ENCODE results near the gene HSD17B10.
"Not testable (repeated sequence)": the region's sequence is repeated elsewhere in the genome, so short reads cannot be mapped to it uniquely, and the experiment has no call there.

HSD17B10 gene

DNA sequence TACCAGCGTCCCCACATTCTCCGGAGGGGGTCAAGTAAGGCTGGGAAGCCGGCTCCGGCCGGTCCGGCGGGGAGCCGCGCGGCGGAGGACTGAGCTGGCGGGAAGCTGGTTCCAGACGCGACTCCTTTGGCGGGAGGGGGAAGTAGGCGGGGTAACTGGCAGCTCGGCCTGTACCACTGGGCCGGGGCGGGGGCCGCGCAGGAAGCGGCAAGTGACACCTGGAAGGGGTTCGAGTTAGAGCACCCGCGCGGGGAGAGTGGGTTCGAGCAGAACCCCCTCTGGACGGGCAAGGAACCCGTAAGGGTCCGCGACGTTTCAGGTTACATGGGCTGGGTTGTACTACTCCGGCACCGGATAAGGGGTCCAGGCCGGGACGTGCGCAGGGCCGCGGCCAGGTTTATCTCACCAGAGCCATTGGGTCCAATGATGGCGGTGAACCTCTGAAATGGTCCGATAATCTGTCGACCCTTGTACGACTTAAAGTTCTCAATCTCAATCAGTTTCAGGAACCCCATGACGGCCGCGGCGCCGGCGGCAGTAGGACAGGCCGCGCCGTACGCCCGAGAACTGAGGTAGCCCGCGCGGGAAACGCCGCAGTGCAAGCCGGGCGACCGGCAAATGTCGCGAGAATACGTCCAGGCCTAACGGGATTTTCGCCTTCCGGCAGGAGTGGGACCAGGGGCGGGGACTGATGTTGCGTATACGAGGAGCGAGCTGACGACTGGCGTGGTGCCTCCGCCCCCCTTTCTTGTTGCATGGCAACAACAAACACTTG is 11.9 kb downstream of the HSD17B10 start, which contains the start of gene SMC1A:
SMC1A (minus strand) TSS at position 569 of the 775 bp plus-strand sequence; CDS start at position 515, 54 bp downstream.
- TF ChIP-seq, protein P1, sequence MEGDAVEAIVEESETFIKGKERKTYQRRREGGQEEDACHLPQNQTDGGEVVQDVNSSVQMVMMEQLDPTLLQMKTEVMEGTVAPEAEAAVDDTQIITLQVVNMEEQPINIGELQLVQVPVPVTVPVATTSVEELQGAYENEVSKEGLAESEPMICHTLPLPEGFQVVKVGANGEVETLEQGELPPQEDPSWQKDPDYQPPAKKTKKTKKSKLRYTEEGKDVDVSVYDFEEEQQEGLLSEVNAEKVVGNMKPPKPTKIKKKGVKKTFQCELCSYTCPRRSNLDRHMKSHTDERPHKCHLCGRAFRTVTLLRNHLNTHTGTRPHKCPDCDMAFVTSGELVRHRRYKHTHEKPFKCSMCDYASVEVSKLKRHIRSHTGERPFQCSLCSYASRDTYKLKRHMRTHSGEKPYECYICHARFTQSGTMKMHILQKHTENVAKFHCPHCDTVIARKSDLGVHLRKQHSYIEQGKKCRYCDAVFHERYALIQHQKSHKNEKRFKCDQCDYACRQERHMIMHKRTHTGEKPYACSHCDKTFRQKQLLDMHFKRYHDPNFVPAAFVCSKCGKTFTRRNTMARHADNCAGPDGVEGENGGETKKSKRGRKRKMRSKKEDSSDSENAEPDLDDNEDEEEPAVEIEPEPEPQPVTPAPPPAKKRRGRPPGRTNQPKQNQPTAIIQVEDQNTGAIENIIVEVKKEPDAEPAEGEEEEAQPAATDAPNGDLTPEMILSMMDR (IDR thresholded peaks at IDR 0.05; ENCODE audit: insufficient read depth, low read depth, low read length, missing control alignments), result no peak
- DNase-seq (ENCODE audit: low read depth), result peak; percentile 97
- peak within 1 kb of the TSS; percentile 70 for H3K4me3 ChIP-seq (ENCODE audit: low read depth, low read length)

DNA sequence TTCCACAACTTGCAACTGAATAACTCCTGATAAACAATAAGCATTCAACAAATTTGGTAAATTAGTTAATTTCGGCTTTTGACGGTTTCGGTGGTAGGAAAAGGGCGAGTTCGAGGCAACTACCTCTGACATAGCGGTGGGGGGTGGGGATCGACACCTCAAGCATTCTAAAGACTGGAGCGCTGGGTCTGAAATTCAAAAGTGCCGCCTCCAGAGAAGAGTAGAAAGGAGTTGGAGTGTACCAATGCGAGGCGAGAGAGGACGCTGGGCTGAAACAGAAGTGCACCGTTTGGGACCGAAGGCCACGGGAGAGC is 12.4 kb downstream of the HSD17B10 start:
- no peak for DNase-seq (ENCODE audit: low read depth)
- peak overlapping the region; percentile 70 for H3K4me3 ChIP-seq (ENCODE audit: low read depth, low read length)
- TF ChIP-seq, protein P1 (IDR thresholded peaks at IDR 0.05; ENCODE audit: insufficient read depth, low read depth, low read length, missing control alignments), result no peak

DNA sequence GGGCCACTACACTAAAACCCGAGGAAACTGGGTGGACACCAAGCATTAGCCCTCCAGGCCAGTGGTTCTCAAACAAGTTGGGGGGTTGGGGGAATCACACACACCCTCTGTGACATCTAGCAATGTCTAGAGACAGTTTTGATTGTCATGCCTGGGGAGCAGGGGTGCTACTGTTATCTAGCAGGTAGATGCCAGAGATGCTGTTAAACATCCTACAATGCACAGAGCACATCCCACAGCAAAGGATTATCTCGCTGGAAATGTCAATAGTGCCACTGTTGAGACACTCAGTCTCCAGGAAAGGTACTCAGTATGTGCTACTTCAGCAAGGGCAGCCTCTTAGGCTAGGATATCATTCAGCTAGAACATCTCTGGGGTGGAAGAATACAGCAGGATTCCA is 13.0 kb downstream of the HSD17B10 start:
- peak overlapping the region; percentile 70 for H3K4me3 ChIP-seq (ENCODE audit: low read depth, low read length)
- TF ChIP-seq, protein P1 (IDR thresholded peaks at IDR 0.05; ENCODE audit: insufficient read depth, low read depth, low read length, missing control alignments), result no peak
- DNase-seq (ENCODE audit: low read depth), result no peak

DNA sequence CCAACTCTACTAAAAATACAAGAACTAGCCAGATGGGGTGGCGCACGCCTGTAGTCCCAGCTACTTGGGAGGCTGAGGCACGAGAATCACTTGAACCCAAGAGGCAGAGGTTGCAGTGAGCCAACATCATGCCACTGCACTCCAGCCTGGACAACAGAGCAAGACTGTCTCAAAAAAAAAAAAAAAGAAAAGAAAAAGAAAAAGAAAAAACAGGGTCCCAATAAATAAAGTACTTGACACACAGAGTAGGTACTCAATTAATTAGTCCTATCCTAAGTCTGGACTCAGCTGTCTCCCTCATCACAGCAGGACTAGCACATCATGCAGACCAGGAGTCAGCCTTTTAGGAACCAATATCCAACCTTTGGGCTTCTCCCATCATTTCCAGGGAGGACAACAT is 13.8 kb downstream of the HSD17B10 start:
- DNase-seq (ENCODE audit: low read depth); H3K4me3 ChIP-seq (ENCODE audit: low read depth, low read length): not testable (repeated sequence)

DNA sequence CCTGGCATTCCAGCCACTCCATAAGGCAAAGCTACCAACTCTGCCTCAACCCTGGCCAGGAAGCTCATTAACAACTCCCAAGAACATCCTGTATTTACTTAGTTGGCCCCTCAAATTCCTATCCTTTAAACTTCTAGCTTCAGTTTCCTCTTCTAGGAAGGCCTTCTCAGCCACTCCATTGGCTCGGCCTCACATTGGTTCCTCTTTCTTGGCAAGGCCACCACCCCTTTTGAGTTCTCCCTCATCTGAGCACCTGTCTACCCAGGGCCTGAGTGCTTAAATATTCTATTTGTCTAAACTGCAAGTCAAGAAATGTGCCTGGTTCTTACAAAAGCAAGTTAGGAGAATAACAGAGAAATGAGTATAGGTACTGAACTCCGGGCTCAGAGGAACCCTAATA is 21.7 kb downstream of the HSD17B10 start:
- TF ChIP-seq, protein P1 (IDR thresholded peaks at IDR 0.05; ENCODE audit: insufficient read depth, low read depth, low read length, missing control alignments), result no peak
- no peak overlapping the region for H3K4me3 ChIP-seq (ENCODE audit: low read depth, low read length)
- no peak for DNase-seq (ENCODE audit: low read depth)

DNA sequence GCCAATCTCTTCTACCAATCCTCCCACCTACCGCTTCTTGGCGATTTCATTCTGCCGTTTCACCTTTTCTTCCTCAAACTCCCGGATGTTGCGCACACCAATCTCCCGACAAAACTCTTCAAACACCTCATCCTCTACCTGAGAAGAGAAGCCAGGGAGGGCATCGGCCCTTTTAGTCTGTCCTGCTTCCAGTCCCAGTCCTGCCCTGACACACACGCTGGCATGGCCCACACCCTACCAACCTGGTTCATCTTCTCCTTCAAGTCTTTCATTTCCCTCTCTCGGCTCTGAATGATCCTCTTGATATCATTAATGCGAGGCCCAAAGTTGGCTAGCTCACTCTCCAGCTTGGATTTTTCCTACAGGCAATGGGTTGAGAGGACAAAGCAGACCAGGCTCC is 30.6 kb downstream of the HSD17B10 start:
- TF ChIP-seq, protein P1 (IDR thresholded peaks at IDR 0.05; ENCODE audit: insufficient read depth, low read depth, low read length, missing control alignments), result no peak
- H3K4me3 ChIP-seq (ENCODE audit: low read depth, low read length), result no peak overlapping the region
- DNase-seq (ENCODE audit: low read depth), result no peak

DNA sequence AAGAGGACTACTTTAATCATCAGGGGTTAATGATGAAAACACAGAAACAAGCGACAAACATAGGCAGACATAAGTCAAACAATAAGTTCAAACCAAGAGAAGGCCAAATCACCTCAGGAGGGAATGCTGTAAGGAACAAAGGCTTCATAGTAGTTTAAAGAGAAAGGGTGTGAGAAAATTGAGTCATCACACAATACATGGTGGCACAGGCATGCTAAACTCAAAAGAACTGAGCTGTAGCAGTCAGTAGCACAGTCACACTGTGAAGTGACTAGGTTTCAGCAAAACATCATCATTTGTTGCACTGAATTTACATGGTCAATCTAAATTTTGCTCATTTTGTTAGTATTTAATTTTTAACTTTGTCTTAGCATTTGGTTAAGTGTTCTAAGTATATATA is 36.0 kb downstream of the HSD17B10 start:
- TF ChIP-seq, protein P1 (IDR thresholded peaks at IDR 0.05; ENCODE audit: insufficient read depth, low read depth, low read length, missing control alignments), result no peak
- DNase-seq (ENCODE audit: low read depth), result no peak
- H3K4me3 ChIP-seq (ENCODE audit: low read depth, low read length), result no peak overlapping the region
